Astrocyte (in vitro differentiated cells and primary cell): Measurements from ENCODE around the gene MARK4.

ENCODE experiments used
- CTCF ChIP-seq: IDR thresholded peaks from 2 replicates; pipeline ENCODE4 v1.5.1; 2011; ENCODE audit warnings: low read depth, mild to moderate bottlenecking, inconsistent platforms, low read length, moderate library complexity; ENCODE audit not compliant: insufficient read depth
- EZH2 ChIP-seq: IDR thresholded peaks from 2 replicates; pipeline ENCODE4 v1.6.1; 2012; ENCODE audit warnings: mild to moderate bottlenecking, low read length, inconsistent platforms; ENCODE audit not compliant: insufficient read depth

GRCh38 chr19:45311621-45312020, 60.5 kb downstream of the MARK4 start:
- TF ChIP-seq CTCF (no peak), EZH2 (no peak)
